GDM1 (cell line): ENCODE data around the gene PSMA7.

Experiments used
- DNase-seq: peaks from one replicate; lab custom pipeline; 2025; lab: John Stamatoyannopoulos, UW

PSMA7 gene

GRCh38 chr20:62171245-62171644 is 28.1 kb upstream of the PSMA7 start:
- no peak for DNase-seq

GRCh38 chr20:62170536-62170935 is 27.3 kb upstream of the PSMA7 start:
- DNase-seq: no peak

DNA sequence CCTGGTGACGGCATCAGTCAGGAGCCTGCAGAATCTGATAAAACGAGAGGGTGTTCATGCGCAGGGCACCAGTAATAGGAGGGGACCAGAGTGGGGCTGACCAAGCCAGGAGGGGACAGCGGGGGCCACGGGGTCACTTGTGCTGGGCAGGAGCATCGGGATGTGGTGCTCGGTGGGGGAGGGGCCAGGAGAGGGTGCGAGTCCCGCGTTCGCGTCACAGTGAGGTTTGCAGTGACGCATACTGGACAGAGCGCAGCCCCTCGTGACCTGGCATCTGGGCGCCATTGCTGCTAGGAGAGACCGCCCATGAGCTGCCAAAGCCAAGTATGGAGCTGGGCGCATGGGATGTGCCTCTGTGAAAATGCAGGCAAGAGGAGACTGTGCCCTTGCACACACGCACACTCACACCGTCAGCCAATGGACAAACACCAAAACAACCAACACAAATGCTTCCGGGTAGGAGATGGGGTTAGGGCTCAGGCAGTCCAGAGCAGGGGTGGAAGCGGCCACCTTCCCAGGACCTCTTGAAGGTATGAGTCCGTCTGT is 25.8 kb upstream of the PSMA7 start:
- no peak for DNase-seq

DNA sequence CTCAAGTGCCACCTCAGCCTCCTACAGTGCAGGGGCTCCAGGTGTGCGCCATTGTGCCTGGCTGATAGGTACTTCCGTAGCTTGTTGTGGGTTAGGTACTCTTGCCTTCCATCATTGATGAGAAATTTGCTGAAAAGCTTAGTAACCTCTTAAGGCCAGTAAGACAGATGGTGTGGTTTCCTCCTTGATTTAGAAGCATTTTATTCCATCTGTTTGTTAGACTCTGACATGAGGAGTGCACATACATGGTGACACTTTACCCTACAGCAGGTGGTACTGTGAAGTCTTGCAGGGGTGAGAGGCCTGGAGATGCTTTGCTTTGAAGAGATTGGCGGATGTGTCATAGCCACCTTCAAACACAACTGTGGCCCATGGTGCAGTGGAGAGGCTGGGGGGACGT is 24.9 kb upstream of the PSMA7 start:
- no peak for DNase-seq

- no peak for DNase-seq
These were observed 24.3 kb upstream of the PSMA7 start for GRCh38 chr20:62167474-62167873.

DNA sequence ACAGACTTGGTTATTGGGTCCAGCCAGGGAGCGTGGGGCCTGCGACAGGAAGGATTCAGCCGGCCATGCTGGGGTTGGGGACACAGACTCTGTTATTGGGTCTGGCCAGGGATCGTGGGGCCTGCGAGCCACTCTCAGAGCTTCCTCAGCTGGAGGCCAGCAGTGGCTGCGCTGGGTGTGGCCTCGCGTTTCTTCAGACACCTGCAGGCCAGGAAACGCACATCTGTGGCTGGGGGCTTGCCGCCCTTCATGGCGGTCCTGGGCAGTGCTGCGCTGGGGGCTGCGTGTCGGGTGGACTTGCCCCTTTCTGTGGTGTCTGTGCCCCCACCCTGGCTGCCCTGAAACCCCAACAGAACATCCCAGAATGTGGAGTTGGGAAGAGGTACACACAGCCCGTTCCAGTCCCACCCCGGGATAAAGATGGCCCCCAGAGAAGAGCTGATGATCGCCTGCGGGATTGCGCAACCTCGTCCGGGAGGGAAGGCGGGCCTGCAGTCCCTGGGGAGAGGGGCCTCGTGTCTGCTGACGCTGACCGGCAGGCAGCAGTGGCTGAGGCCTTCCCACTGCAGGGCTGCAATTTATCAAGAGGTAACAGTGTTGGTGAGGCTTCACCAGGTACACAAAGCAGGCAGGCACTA is 22.7 kb upstream of the PSMA7 start:
- no peak for DNase-seq

GRCh38 chr20:62164879-62165761 is 21.9 kb upstream of the PSMA7 start:
- no peak for DNase-seq

GRCh38 chr20:62163986-62164762 is 21.0 kb upstream of the PSMA7 start:
- no peak for DNase-seq

DNA sequence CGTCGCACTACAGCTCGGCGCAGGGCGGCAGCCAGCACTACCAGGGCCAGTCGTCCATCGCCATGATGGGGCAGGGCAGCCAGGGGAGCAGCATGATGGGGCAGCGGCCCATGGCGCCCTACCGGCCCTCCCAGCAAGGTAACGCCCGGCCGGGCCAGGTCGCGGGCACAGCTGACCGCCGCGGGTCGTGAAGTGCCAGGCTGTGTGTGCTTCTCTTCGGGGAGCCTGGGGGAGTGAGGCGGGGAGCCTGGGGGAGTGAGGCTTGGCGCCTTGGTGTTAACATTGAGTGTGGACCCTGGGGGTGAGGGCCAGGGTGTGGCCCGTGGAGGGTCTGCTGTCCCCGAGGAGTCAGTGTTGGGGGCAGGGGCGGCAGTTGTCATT is 20.3 kb upstream of the PSMA7 start:
- DNase-seq: no peak

- DNase-seq: no peak
These were observed 19.7 kb upstream of the PSMA7 start for GRCh38 chr20:62162765-62163484.

GRCh38 chr20:62161347-62161746 is 18.2 kb upstream of the PSMA7 start:
- DNase-seq: no peak

- no peak for DNase-seq
These were observed 17.7 kb upstream of the PSMA7 start for GRCh38 chr20:62160876-62161275.

DNA sequence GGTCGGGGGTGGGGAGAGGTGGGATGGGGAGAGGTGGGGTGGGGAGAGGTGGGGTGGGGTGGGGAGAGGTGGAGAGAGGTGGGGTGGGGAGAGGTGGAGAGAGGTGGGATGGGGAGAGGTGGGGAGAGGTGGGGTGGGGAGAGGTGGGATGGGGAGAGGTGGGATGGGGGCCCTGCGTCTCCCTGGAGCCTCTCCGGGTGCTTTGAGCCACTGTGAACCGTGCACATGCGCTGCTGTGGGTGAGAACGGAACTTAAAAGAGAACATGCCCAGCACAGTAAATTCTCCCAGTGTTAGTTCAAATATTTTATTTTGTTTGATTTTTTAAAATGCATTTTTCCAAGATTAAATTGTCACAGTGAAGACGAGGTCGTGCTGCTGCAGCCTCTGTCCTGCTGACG is 17.1 kb upstream of the PSMA7 start:
- DNase-seq: no peak

GRCh38 chr20:62159839-62160238 is 16.6 kb upstream of the PSMA7 start:
- DNase-seq: no peak

DNA sequence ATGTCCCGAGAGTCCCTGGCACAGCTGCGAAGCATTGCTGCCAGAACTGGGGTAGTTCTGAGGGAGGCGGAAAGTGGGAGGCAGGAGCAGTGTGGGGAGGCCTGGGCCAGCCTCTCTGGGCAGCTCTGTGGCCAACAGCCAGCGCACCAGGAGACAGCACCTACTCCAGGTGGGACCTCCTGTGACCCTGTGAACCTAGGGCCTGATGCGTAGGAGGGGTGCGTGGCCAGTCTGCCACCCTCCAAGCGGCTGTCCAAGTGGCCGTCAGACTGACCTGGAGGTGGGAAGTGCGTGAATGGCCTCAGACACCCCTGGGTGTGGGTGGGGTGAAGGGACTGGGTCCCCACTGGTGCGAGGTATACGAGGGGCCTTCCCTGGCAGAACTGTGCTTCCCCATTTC is 15.9 kb upstream of the PSMA7 start:
- no peak for DNase-seq

- no peak for DNase-seq
These were observed 15.3 kb upstream of the PSMA7 start for GRCh38 chr20:62158541-62158940.

- DNase-seq: no peak
These were observed 14.8 kb upstream of the PSMA7 start for GRCh38 chr20:62158088-62158400.

DNA sequence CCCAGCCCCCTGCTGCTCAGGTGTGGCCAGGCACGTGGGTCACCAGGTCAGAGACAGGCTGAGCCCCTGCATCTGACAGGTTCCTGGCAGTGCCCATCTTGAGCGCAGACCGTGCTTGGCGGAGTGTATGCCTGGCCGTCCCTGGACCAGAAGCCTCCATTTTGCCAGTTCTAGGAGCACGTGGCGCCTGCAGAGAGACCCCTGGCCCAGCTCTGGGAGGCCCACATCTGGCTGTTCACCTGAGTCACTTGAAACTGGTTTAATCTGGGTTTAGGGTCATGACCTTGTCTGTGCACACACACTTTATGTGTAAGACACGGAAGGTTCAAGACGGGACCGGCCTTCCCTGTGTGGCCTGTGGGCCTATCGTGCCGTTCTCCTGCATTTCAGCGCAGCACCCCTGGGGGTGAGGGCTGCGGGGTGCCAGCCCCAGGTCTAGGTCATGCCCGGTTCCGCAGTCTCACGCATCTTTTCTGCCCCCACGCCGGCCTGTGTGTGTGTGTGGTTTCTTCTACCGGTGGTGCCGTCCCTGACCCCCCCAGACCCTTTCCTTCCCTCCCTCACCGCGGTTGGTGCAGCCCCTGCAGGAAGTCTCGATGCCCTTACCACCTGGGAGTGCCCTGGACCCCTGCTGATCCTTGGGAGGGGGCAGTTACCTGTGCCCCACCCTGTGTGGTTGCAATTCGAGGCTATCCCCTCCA is 14.3 kb upstream of the PSMA7 start:
- DNase-seq: no peak

GRCh38 chr20:62156592-62157386 is 13.6 kb upstream of the PSMA7 start:
- no peak for DNase-seq

GRCh38 chr20:62156254-62156556 is 13.0 kb upstream of the PSMA7 start:
- DNase-seq: no peak
